ENCODE results near the gene PTPN3. TPM values are rescaled to one million over a fixed set of nuclear protein-coding genes. Genes with fewer than 3 reads are reported as not detected.
A peak's percentile ranks its signal among the peaks of the same experiment; 100 is the strongest.

Gene PTPN3
- total RNA-seq, 1 experiment from 2014 or later = 4.8 TPM

- no peak overlapping the region for H3K4me3 ChIP-seq
- H3K4me1 ChIP-seq (replicated peaks) = peaks cover 30% of the 10 kb centered on the region
- DNase-seq (ENCODE audit: low read depth in 1 of 2, low spot score in 2 of 2) = no peak
- H3K9me3 ChIP-seq (replicated peaks) = no peaks in the 10 kb centered on the region
- H3K36me3 ChIP-seq = no peaks in the 10 kb centered on the region
- no peaks in the 10 kb centered on the region for H3K27me3 ChIP-seq (replicated peaks)
- H3K27ac ChIP-seq = no peak overlapping the region
Measured at GRCh38 chr9:109449036-109449798, 48.9 kb downstream of the PTPN3 start.

DNA sequence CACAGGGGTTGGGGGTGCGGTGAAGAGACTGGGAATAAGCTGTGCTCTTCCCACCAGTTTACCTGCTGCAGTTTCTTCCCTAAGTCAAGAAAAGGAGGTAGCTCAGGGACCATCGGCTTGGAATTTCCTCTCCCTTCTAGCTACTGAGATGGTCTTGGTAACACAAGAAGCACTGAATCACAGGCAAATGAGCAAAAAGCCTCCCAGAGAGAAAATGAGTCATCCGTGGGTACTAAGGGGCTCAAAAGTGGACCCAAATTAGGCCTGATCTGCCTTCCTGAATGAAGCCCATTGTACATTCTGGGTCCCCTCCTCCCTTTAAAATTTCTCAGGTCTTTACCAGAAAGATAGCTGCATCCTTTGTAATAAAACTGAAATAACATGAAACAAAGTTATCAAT lies 49.9 kb downstream of the PTPN3 start:
- no peak overlapping the region for H3K4me3 ChIP-seq
- no peaks in the 10 kb centered on the region for H3K27me3 ChIP-seq (replicated peaks)
- H3K9me3 ChIP-seq (replicated peaks) = no peaks in the 10 kb centered on the region
- peaks cover 20% of the 10 kb centered on the region for H3K4me1 ChIP-seq (replicated peaks)
- DNase-seq (ENCODE audit: low read depth in 1 of 2, low spot score in 2 of 2) = peak in 1 of 2 experiments; percentile 29
- H3K36me3 ChIP-seq = no peaks in the 10 kb centered on the region
- no peak overlapping the region for H3K27ac ChIP-seq

DNA sequence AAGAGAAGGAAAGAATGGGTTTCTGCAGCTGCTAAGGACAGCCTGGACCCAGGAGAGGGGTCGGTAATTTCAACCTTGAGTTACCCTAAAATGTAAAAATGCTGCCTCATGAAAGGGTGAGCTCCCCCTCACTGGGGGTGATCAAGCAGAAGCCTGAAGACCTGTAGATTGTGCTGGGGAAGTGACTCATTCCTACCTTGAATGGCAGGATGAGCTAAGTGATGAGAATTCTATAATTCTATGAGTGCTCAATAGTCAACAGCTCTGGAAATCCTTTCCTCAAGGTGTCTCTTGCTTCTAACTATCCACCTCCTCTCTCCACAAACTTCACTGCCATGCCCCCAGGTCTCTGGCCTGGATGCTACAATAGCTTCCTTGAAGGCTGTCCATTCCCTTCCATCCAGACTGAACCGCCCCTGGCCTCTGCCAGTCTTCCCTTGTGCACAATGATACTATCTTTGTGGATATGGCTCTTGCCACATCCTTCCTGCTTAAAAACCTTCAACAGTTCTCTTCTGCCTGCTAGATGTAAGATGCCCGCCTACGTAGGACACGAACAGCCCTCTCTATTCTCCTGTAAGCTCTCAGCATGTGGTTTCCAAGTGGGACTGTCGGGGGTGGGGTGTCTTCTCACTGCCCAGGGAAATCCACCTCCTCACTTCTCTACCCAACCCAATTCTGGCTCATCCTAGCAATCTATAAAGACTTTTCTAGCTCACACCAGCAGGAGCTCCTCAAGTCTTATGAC lies 50.6 kb downstream of the PTPN3 start:
- no peak for DNase-seq (ENCODE audit: low read depth in 1 of 2, low spot score in 2 of 2)
- H3K4me3 ChIP-seq = no peak overlapping the region
- no peaks in the 10 kb centered on the region for H3K27me3 ChIP-seq (replicated peaks)
- no peaks in the 10 kb centered on the region for H3K9me3 ChIP-seq (replicated peaks)
- no peaks in the 10 kb centered on the region for H3K36me3 ChIP-seq
- no peak overlapping the region for H3K27ac ChIP-seq
- peaks cover 13% of the 10 kb centered on the region for H3K4me1 ChIP-seq (replicated peaks)

DNA sequence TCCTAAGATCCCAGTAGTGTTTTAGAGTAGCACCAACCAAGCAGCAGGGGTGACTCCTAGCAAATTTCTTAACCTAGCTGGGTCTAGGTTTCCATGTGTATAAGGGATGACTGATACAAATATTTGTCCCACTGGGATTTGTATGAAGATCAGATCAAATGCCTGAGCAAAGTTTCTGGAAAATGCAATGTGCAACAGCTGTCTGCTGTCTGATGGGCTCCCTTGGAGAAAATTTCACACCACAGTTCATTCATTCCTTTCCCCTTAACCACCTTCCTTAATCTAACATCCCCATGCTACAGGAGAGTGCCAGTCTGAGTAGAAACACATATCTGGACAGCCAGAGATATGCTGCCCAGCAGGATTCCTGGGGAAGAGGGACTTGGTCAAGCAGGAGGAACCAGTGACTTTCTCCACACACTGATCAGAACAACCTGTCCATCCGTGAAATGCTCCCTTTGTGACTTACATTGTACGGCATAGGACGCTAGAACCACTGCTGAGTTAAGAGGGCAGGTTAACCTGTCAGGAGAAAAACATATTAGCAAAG lies 53.3 kb downstream of the PTPN3 start:
- no peak for DNase-seq (ENCODE audit: low read depth in 1 of 2, low spot score in 2 of 2)
- Histone ChIP-seq H3K4me1 (replicated peaks) (peaks cover 13% of the 10 kb centered on the region), H3K36me3 (no peaks in the 10 kb centered on the region), H3K4me3 (no peak overlapping the region), H3K27me3 (replicated peaks) (no peaks in the 10 kb centered on the region), H3K9me3 (replicated peaks) (no peaks in the 10 kb centered on the region), H3K27ac (no peak overlapping the region)

GRCh38 chr9:109442716-109443115 lies 55.4 kb downstream of the PTPN3 start:
- Histone ChIP-seq H3K4me1 (replicated peaks) (peaks cover 4% of the 10 kb centered on the region), H3K9me3 (replicated peaks) (no peaks in the 10 kb centered on the region), H3K36me3 (no peaks in the 10 kb centered on the region), H3K4me3 (no peak overlapping the region), H3K27ac (no peak overlapping the region), H3K27me3 (replicated peaks) (no peaks in the 10 kb centered on the region)
- DNase-seq (ENCODE audit: low read depth in 1 of 2, low spot score in 2 of 2) = no peak

DNA sequence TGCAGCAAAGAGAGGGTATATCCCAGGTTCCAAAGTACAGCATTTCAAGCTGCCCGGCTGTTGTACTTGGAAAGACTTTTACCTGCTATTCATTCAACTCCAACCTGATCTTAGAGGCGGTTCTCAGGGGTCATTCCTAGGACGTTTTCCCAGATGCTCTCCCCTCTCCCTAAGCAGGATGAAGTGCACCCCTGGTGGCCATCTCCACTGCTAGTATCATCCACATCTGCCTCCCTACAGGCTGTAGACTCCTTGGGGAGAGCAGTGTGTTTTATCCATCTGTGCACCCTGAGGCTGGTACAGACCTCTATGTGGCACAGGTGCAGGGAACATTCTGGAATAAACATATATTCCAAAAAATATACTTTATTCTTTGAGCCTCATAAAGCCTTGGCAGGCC lies 56.8 kb downstream of the PTPN3 start:
- DNase-seq (ENCODE audit: low read depth in 1 of 2, low spot score in 2 of 2) = no peak

DNA sequence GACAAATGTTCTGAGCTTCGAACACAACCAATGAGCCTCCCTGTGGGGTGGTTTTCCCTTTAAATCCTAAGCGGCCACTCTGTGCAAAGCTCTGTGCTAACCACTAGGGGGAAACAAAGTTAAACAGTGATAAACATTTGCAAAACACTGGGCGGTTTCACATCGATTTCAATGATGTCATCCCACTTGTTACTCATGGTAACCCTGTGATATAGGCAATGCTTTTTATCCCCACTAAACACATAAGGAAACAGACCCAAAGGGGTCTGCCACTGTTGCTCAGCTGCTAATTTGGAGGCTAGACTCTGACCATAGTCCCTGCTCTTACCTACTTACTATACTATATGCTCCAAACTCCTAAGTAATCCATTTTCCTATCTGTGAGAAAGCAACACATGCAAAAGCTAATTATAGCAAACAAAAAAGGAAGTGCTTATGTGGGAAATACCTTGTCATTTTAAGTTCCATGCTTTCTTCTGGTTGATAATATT lies 57.3 kb downstream of the PTPN3 start:
- peak; percentile 54 to 66 for DNase-seq (ENCODE audit: low read depth in 1 of 2, low spot score in 2 of 2)

More for the DNA sequence above, 56.8 kb downstream of the PTPN3 start:
- no peaks in the 10 kb centered on the region for H3K36me3 ChIP-seq
- no peak overlapping the region for H3K4me3 ChIP-seq
- H3K9me3 ChIP-seq (replicated peaks) = no peaks in the 10 kb centered on the region
- H3K4me1 ChIP-seq (replicated peaks) = no peaks in the 10 kb centered on the region
- no peaks in the 10 kb centered on the region for H3K27me3 ChIP-seq (replicated peaks)
- peak overlapping the region; percentile 19; the same call in 1 of the 2 replicates for H3K27ac ChIP-seq

GRCh38 chr9:109440117-109440515 lies 58.0 kb downstream of the PTPN3 start:
- Histone ChIP-seq H3K27me3 (replicated peaks) (no peaks in the 10 kb centered on the region), H3K27ac (no peak overlapping the region), H3K4me3 (no peak overlapping the region), H3K36me3 (0 out of 2 replicates have a peak, but pooled peaks cover 2% of the 10 kb centered on the region), H3K4me1 (replicated peaks) (no peaks in the 10 kb centered on the region), H3K9me3 (replicated peaks) (no peaks in the 10 kb centered on the region)
- no peak for DNase-seq (ENCODE audit: low read depth in 1 of 2, low spot score in 2 of 2)

More for the DNA sequence above, 57.3 kb downstream of the PTPN3 start:
- no peaks in the 10 kb centered on the region for H3K4me1 ChIP-seq (replicated peaks)
- H3K9me3 ChIP-seq (replicated peaks) = no peaks in the 10 kb centered on the region
- no peaks in the 10 kb centered on the region for H3K27me3 ChIP-seq (replicated peaks)
- H3K27ac ChIP-seq = peak overlapping the region; percentile 19; the same call in 1 of the 2 replicates
- H3K4me3 ChIP-seq = no peak overlapping the region
- no peaks in the 10 kb centered on the region for H3K36me3 ChIP-seq

DNA sequence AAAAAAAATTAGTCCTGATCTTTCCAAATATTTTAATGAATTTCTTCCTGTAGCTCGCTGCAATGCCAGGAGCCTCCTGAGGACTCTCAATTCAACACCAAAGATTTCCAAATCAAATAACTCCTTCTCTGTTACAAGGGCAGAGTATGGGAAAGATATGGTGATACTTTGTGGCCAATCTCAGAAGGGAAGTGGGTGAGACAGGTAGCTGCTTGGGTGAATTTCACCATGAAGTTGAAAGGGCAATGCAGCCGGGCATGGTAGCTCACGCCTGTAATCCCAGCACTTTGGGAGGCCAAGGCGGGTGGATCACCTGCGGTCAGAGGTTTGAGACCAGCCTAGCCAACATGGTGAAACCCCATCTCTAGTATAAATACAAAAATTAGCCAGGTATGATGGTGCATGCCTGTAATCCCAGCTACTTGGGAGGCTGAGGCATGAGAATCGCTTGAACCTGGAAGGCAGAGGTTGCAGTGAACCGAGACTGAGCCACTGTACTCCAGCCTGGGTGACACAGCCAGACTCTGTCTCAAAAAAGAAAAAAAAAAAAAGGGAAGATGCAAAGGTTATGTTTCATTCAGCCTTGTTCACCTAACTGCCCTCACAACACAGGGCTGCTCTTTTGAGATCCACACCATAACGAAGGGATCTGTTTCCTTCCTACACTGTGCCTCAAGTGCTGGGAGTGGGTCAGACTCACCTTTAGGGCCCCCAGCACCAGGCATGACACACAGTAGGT lies 58.6 kb downstream of the PTPN3 start:
- H3K4me1 ChIP-seq (replicated peaks) = no peaks in the 10 kb centered on the region
- no peak overlapping the region for H3K27ac ChIP-seq
- no peaks in the 10 kb centered on the region for H3K9me3 ChIP-seq (replicated peaks)
- DNase-seq (ENCODE audit: low read depth in 1 of 2, low spot score in 2 of 2) = no peak
- H3K27me3 ChIP-seq (replicated peaks) = no peaks in the 10 kb centered on the region
- H3K4me3 ChIP-seq = no peak overlapping the region
- 0 out of 2 replicates have a peak, but pooled peaks cover 2% of the 10 kb centered on the region for H3K36me3 ChIP-seq

GRCh38 chr9:109437286-109437685 lies 60.8 kb downstream of the PTPN3 start:
- Histone ChIP-seq H3K4me1 (replicated peaks) (no peaks in the 10 kb centered on the region), H3K27ac (no peak overlapping the region), H3K36me3 (0 out of 2 replicates have a peak, but pooled peaks cover 3% of the 10 kb centered on the region), H3K9me3 (replicated peaks) (no peaks in the 10 kb centered on the region), H3K27me3 (replicated peaks) (no peaks in the 10 kb centered on the region), H3K4me3 (no peak overlapping the region)
- no peak for DNase-seq (ENCODE audit: low read depth in 1 of 2, low spot score in 2 of 2)

- Histone ChIP-seq H3K27ac (no peak overlapping the region), H3K9me3 (replicated peaks) (no peaks in the 10 kb centered on the region)
- DNase-seq (ENCODE audit: low read depth in 1 of 2, low spot score in 2 of 2) = no peak
Measured at GRCh38 chr9:109436071-109436470, 62.0 kb downstream of the PTPN3 start.

GRCh38 chr9:109433476-109433875 lies 64.6 kb downstream of the PTPN3 start:
- 0 out of 2 replicates have a peak, but pooled peaks cover 7% of the 10 kb centered on the region for H3K36me3 ChIP-seq
- H3K27me3 ChIP-seq (replicated peaks) = no peaks in the 10 kb centered on the region
- no peaks in the 10 kb centered on the region for H3K4me1 ChIP-seq (replicated peaks)
- H3K4me3 ChIP-seq = no peak overlapping the region
- DNase-seq (ENCODE audit: low read depth in 1 of 2, low spot score in 2 of 2) = no peak
- H3K27ac ChIP-seq = no peak overlapping the region
- H3K9me3 ChIP-seq (replicated peaks) = no peaks in the 10 kb centered on the region

More at GRCh38 chr9:109436071-109436470, 62.0 kb downstream of the PTPN3 start:
- Histone ChIP-seq H3K27me3 (replicated peaks) (no peaks in the 10 kb centered on the region), H3K4me1 (replicated peaks) (no peaks in the 10 kb centered on the region), H3K36me3 (0 out of 2 replicates have a peak, but pooled peaks cover 7% of the 10 kb centered on the region), H3K4me3 (no peak overlapping the region)

- no peaks in the 10 kb centered on the region for H3K4me1 ChIP-seq (replicated peaks)
- H3K36me3 ChIP-seq = 0 out of 2 replicates have a peak, but pooled peaks cover 13% of the 10 kb centered on the region
- DNase-seq (ENCODE audit: low read depth in 1 of 2, low spot score in 2 of 2) = no peak
- H3K9me3 ChIP-seq (replicated peaks) = no peaks in the 10 kb centered on the region
- H3K27ac ChIP-seq = no peak overlapping the region
- no peaks in the 10 kb centered on the region for H3K27me3 ChIP-seq (replicated peaks)
- H3K4me3 ChIP-seq = no peak overlapping the region
Measured at GRCh38 chr9:109430231-109430630, 67.9 kb downstream of the PTPN3 start.
